ENCODE results near the gene SIRT7. TPM values are rescaled to one million over a fixed set of nuclear protein-coding genes. Genes with fewer than 3 reads are reported as not detected.

The SIRT7 gene
- total RNA-seq, 1 experiment from 2014 or later = 24.2 TPM

GRCh38 chr17:81863123-81863675 lies 54.8 kb downstream of the SIRT7 start:
- ATAC-seq (no peak), DNase-seq (ENCODE audit: low spot score) (no peak)
- Mint-ChIP-seq H3K36me3 (peaks cover 24% of the 10 kb centered on the region), H3K4me3 (peak overlapping the region; percentile 72), H3K27ac (peak overlapping the region; percentile 95), H3K27me3 (ENCODE audit: low read depth) (no peaks in the 10 kb centered on the region; the same call in 1 of the 2 replicates), H3K9me3 (no peaks in the 10 kb centered on the region), H3K4me1 (peaks cover 33% of the 10 kb centered on the region)
- ChIA-PET CTCF (interaction anchor here (0.9 kb wide), 1 partner anchor 41 kb away, joined by 3 read pairs; no protein-coding TSS in a partner anchor), POLR2A (no interaction called here)
- no peak for TF ChIP-seq NFATC4 (CRISPR knock-in tag; IDR thresholded peaks at IDR 0.05)
- no peak for TF ChIP-seq JAZF1 (CRISPR knock-in tag; IDR thresholded peaks at IDR 0.05)
- TF ChIP-seq FOXJ3 (CRISPR knock-in tag; IDR thresholded peaks at IDR 0.05; ENCODE audit: borderline replicate concordance) = no peak
- no peak for TF ChIP-seq ZNF281 (CRISPR knock-in tag; IDR thresholded peaks at IDR 0.05)
- TF ChIP-seq SMAD4 (CRISPR knock-in tag; IDR thresholded peaks at IDR 0.05) = no peak
- TF ChIP-seq, protein P1, sequence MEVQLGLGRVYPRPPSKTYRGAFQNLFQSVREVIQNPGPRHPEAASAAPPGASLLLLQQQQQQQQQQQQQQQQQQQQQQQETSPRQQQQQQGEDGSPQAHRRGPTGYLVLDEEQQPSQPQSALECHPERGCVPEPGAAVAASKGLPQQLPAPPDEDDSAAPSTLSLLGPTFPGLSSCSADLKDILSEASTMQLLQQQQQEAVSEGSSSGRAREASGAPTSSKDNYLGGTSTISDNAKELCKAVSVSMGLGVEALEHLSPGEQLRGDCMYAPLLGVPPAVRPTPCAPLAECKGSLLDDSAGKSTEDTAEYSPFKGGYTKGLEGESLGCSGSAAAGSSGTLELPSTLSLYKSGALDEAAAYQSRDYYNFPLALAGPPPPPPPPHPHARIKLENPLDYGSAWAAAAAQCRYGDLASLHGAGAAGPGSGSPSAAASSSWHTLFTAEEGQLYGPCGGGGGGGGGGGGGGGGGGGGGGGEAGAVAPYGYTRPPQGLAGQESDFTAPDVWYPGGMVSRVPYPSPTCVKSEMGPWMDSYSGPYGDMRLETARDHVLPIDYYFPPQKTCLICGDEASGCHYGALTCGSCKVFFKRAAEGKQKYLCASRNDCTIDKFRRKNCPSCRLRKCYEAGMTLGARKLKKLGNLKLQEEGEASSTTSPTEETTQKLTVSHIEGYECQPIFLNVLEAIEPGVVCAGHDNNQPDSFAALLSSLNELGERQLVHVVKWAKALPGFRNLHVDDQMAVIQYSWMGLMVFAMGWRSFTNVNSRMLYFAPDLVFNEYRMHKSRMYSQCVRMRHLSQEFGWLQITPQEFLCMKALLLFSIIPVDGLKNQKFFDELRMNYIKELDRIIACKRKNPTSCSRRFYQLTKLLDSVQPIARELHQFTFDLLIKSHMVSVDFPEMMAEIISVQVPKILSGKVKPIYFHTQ (CRISPR knock-in tag; IDR thresholded peaks at IDR 0.05) = no peak
- TF ChIP-seq ZNF671 (CRISPR knock-in tag; IDR thresholded peaks at IDR 0.05) = no peak
- TF ChIP-seq SP1 (CRISPR knock-in tag; conservative IDR thresholded peaks at IDR 0.05) = no peak
- TF ChIP-seq TEAD1 (CRISPR knock-in tag; IDR thresholded peaks at IDR 0.05) = no peak
- no peak for TF ChIP-seq FOXP4 (CRISPR knock-in tag; IDR thresholded peaks at IDR 0.05)
- no peak for TF ChIP-seq STAT6 (CRISPR knock-in tag; conservative IDR thresholded peaks at IDR 0.05; ENCODE audit: low read depth)

Other genes with a start within 250 kb of the SIRT7 start
- 44.7 to 46.7 TPM (median 45.4 TPM) in 3 replicates for gene ARL16, start 234.4 kb downstream of the SIRT7 start, total RNA-seq (2021)
- gene HGS, start 234.2 kb downstream of the SIRT7 start, total RNA-seq (2021) = 83.7 to 113 TPM (median 90.8 TPM) in 3 replicates
- 134 to 139 TPM (median 136 TPM) in 3 replicates for gene MRPL12, start 214.8 kb downstream of the SIRT7 start, total RNA-seq (2021)
- 34.0 to 38.7 TPM (median 37.9 TPM) in 3 replicates for gene SLC25A10, start 205.9 kb downstream of the SIRT7 start, total RNA-seq (2021)
- 0.85 to 1.4 TPM (median 1.4 TPM) in 3 replicates for gene GCGR, start 114.0 kb downstream of the SIRT7 start, total RNA-seq (2021)
- 126 to 144 TPM (median 131 TPM) in 3 replicates for gene MCRIP1, start 84.9 kb downstream of the SIRT7 start, total RNA-seq (2021)
- gene PPP1R27, start 83.1 kb downstream of the SIRT7 start, total RNA-seq (2021) = not detected in 3 replicates
- gene P4HB, start 57.6 kb downstream of the SIRT7 start, total RNA-seq (2021) = 343 to 380 TPM (median 360 TPM) in 3 replicates
- gene ARHGDIA, start 46.8 kb downstream of the SIRT7 start, total RNA-seq (2021) = 200 to 247 TPM (median 203 TPM) in 3 replicates
- gene ALYREF, start 26.6 kb downstream of the SIRT7 start, total RNA-seq (2021) = 172 to 212 TPM (median 174 TPM) in 3 replicates
- gene ANAPC11, start 26.5 kb downstream of the SIRT7 start, total RNA-seq (2021) = 217 to 249 TPM (median 245 TPM) in 3 replicates
- 1.9 to 2.1 TPM (median 1.9 TPM) in 3 replicates for gene NPB, start 15.9 kb downstream of the SIRT7 start, total RNA-seq (2021)
- 24.7 to 31.4 TPM (median 26.3 TPM) in 3 replicates for gene PCYT2, start 6.8 kb downstream of the SIRT7 start, total RNA-seq (2021)
- 24.2 to 29.8 TPM (median 24.3 TPM) in 3 replicates for gene MAFG, start 9.6 kb upstream of the SIRT7 start, total RNA-seq (2021)
- 144 to 188 TPM (median 164 TPM) in 3 replicates for gene PYCR1, start 19.1 kb upstream of the SIRT7 start, total RNA-seq (2021)
- gene MYADML2, start 29.1 kb upstream of the SIRT7 start, total RNA-seq (2021) = 0.44 to 0.62 TPM (median 0.46 TPM) in 3 replicates
- gene NOTUM, start 43.0 kb upstream of the SIRT7 start, total RNA-seq (2021) = 1.2 to 1.9 TPM (median 1.7 TPM) in 3 replicates
- 60.4 to 71.9 TPM (median 67.8 TPM) in 3 replicates for gene ASPSCR1, start 59.5 kb upstream of the SIRT7 start, total RNA-seq (2021)
- 107 to 121 TPM (median 110 TPM) in 3 replicates for gene CENPX, start 104.7 kb upstream of the SIRT7 start, total RNA-seq (2021)
- gene LRRC45, start 105.1 kb upstream of the SIRT7 start, total RNA-seq (2021) = 30.5 to 38.1 TPM (median 32.5 TPM) in 3 replicates
- 135 to 163 TPM (median 138 TPM) in 3 replicates for gene RAC3, start 113.5 kb upstream of the SIRT7 start, total RNA-seq (2021)
- gene DCXR, start 119.5 kb upstream of the SIRT7 start, total RNA-seq (2021) = 114 to 130 TPM (median 120 TPM) in 3 replicates
- 40.9 to 42.3 TPM (median 41.6 TPM) in 3 replicates for gene RFNG, start 133.6 kb upstream of the SIRT7 start, total RNA-seq (2021)
- 166 to 181 TPM (median 167 TPM) in 3 replicates for gene GPS1, start 133.7 kb upstream of the SIRT7 start, total RNA-seq (2021)
- gene DUS1L, start 147.6 kb upstream of the SIRT7 start, total RNA-seq (2021) = 99.6 to 120 TPM (median 106 TPM) in 3 replicates
- 611 to 742 TPM (median 654 TPM) in 3 replicates for gene FASN, start 180.1 kb upstream of the SIRT7 start, total RNA-seq (2021)